Right lobe of liver (tissue), 4 donors: Measurements from ENCODE around the gene CCR2.

Source experiments
- CTCF ChIP-seq, 4 donors: fragments of 200-600 bp in 3 of 4; fragments of 450-650 bp in 1 of 4; IDR thresholded peaks; one replicate each; pipeline versions ENCODE4 v1.5.1 to v1.8.0; 2016 to 2022; ENCODE audit warnings: antibody characterized with exemption in 4 of 4, mild to moderate bottlenecking in 2 of 4
- POLR2A ChIP-seq: fragments of 450-650 bp; IDR thresholded peaks from one replicate; pipeline ENCODE4 v1.6.1; 2017; ENCODE audit warnings: antibody characterized with exemption, mild to moderate bottlenecking
- donor health status: DM: no; HTN: no; CAD: no.
- donor health status: DM: no; HTN: no; CAD: no.
- donor health status: DM: no; HTN: yes; CAD: no.

DNA sequence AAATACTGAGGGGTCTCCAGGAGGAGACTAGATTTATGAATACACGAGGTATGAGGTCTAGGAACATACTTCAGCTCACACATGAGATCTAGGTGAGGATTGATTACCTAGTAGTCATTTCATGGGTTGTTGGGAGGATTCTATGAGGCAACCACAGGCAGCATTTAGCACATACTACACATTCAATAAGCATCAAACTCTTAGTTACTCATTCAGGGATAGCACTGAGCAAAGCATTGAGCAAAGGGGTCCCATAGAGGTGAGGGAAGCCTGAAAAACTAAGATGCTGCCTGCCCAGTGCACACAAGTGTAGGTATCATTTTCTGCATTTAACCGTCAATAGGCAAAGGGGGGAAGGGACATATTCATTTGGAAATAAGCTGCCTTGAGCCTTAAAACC is 21.3 kb downstream of the CCR2 start:
- TF ChIP-seq POLR2A = no peak
- no peak for TF ChIP-seq CTCF (IDR thresholded peaks at IDR 0.05)
